ENCODE results near the gene ADAMTSL2. TPM values are rescaled to one million over a fixed set of nuclear protein-coding genes. Genes with fewer than 3 reads are reported as not detected.

The ADAMTSL2 gene
- total RNA-seq, 1 donor from 2014 or later = 1.3 TPM

GRCh38 chr9:133528001-133528875 lies 6.3 kb upstream of the ADAMTSL2 start:
- Mint-ChIP-seq H3K27me3 (ENCODE audit: unreplicated experiment) (peaks cover 12% of the 10 kb centered on the region), H3K4me1 (ENCODE audit: low read depth, unreplicated experiment) (peaks cover 34% of the 10 kb centered on the region), H3K9me3 (ENCODE audit: unreplicated experiment) (peaks cover 10% of the 10 kb centered on the region), H3K27ac (ENCODE audit: unreplicated experiment) (no peak overlapping the region), H3K36me3 (ENCODE audit: unreplicated experiment) (peaks cover 6% of the 10 kb centered on the region), H3K4me3 (ENCODE audit: unreplicated experiment) (no peak overlapping the region)
- TF ChIP-seq, protein P1, sequence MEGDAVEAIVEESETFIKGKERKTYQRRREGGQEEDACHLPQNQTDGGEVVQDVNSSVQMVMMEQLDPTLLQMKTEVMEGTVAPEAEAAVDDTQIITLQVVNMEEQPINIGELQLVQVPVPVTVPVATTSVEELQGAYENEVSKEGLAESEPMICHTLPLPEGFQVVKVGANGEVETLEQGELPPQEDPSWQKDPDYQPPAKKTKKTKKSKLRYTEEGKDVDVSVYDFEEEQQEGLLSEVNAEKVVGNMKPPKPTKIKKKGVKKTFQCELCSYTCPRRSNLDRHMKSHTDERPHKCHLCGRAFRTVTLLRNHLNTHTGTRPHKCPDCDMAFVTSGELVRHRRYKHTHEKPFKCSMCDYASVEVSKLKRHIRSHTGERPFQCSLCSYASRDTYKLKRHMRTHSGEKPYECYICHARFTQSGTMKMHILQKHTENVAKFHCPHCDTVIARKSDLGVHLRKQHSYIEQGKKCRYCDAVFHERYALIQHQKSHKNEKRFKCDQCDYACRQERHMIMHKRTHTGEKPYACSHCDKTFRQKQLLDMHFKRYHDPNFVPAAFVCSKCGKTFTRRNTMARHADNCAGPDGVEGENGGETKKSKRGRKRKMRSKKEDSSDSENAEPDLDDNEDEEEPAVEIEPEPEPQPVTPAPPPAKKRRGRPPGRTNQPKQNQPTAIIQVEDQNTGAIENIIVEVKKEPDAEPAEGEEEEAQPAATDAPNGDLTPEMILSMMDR (IDR thresholded peaks at IDR 0.05; ENCODE audit: partially characterized antibody, unreplicated experiment) = no peak
- no peak for DNase-seq

DNA sequence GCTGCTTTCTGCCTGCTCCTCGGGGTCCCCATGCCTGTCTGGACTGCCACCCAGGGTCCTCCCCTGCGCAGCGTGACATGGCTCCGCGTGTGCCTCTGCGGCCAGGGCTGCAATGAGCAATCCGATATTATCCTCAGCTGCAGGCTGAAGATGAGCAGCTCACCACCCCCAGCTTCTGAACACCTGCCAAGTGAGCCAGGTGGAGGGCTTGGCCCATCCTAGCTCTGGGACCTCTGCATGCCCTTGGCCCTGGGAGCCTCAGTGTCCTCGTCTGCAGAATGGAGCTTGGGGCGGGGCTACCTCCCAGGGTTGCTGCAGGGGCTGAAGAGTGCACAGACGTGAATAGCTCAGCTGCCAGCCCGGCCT lies 5.6 kb upstream of the ADAMTSL2 start:
- DNase-seq = no peak
- H3K36me3 Mint-ChIP-seq (ENCODE audit: unreplicated experiment) = peaks cover 1% of the 10 kb centered on the region
- peaks cover 34% of the 10 kb centered on the region for H3K4me1 Mint-ChIP-seq (ENCODE audit: low read depth, unreplicated experiment)
- H3K4me3 Mint-ChIP-seq (ENCODE audit: unreplicated experiment) = no peak overlapping the region
- H3K27me3 Mint-ChIP-seq (ENCODE audit: unreplicated experiment) = peaks cover 12% of the 10 kb centered on the region
- peaks cover 14% of the 10 kb centered on the region for H3K9me3 Mint-ChIP-seq (ENCODE audit: unreplicated experiment)
- no peak overlapping the region for H3K27ac Mint-ChIP-seq (ENCODE audit: unreplicated experiment)
- TF ChIP-seq, protein P1 (IDR thresholded peaks at IDR 0.05; ENCODE audit: partially characterized antibody, unreplicated experiment) = no peak

GRCh38 chr9:133529457-133529856 lies 5.0 kb upstream of the ADAMTSL2 start:
- Mint-ChIP-seq H3K27ac (ENCODE audit: unreplicated experiment) (no peak overlapping the region), H3K4me3 (ENCODE audit: unreplicated experiment) (no peak overlapping the region), H3K9me3 (ENCODE audit: unreplicated experiment) (peaks cover 16% of the 10 kb centered on the region), H3K27me3 (ENCODE audit: unreplicated experiment) (peaks cover 15% of the 10 kb centered on the region), H3K4me1 (ENCODE audit: low read depth, unreplicated experiment) (peaks cover 34% of the 10 kb centered on the region), H3K36me3 (ENCODE audit: unreplicated experiment) (no peaks in the 10 kb centered on the region)
- no peak for DNase-seq
- TF ChIP-seq, protein P1 (IDR thresholded peaks at IDR 0.05; ENCODE audit: partially characterized antibody, unreplicated experiment) = no peak

DNA sequence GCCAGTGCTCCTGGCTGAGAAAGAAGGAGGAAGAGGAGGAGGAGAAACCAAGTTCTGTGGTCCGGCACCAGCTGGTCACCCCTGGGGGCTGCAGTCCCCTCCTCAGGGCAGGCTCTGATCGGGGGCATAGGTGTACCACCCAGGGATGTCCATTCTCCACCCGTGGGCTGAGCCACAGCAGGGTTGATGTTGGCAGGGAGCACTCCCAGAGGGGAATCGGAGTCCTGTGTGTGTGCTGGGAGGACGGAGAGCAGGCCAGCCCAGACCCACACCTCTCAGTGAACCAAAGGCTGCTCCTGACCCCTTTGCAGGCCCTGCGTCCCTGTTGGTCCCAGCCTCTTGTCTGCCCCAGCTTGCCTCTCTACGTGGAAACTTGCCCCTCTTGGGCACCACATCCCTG lies 4.6 kb upstream of the ADAMTSL2 start:
- DNase-seq = no peak
- no peak overlapping the region for H3K27ac Mint-ChIP-seq (ENCODE audit: unreplicated experiment)
- H3K4me3 Mint-ChIP-seq (ENCODE audit: unreplicated experiment) = no peak overlapping the region
- H3K36me3 Mint-ChIP-seq (ENCODE audit: unreplicated experiment) = no peaks in the 10 kb centered on the region
- TF ChIP-seq, protein P1 (IDR thresholded peaks at IDR 0.05; ENCODE audit: partially characterized antibody, unreplicated experiment) = no peak
- H3K4me1 Mint-ChIP-seq (ENCODE audit: low read depth, unreplicated experiment) = peaks cover 34% of the 10 kb centered on the region
- H3K27me3 Mint-ChIP-seq (ENCODE audit: unreplicated experiment) = peaks cover 15% of the 10 kb centered on the region
- H3K9me3 Mint-ChIP-seq (ENCODE audit: unreplicated experiment) = peaks cover 16% of the 10 kb centered on the region

DNA sequence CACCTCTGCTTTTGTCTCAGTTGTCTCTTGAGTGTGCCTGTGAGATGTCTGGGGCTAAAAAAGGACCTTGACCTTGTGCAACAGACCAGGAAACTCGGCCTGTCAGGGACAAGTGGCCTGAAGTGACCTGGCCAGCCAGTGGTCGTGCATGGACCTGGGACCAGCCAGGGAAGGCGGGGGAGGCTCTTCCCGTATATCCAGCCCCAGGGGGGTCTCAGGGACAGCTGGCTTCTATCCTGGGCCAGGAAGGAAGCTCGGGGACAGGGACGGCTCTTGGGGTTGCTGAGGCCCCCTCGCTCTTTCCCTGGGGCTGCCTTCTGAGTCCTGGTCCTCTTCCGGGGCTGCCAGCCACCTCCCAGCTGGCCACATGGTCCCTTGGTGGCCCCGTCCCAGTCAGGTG lies 3.2 kb upstream of the ADAMTSL2 start:
- TF ChIP-seq, protein P1 (IDR thresholded peaks at IDR 0.05; ENCODE audit: partially characterized antibody, unreplicated experiment) = no peak
- Mint-ChIP-seq H3K4me1 (ENCODE audit: low read depth, unreplicated experiment) (peaks cover 31% of the 10 kb centered on the region), H3K27me3 (ENCODE audit: unreplicated experiment) (peaks cover 18% of the 10 kb centered on the region), H3K36me3 (ENCODE audit: unreplicated experiment) (no peaks in the 10 kb centered on the region), H3K4me3 (ENCODE audit: unreplicated experiment) (no peak overlapping the region), H3K27ac (ENCODE audit: unreplicated experiment) (no peak overlapping the region), H3K9me3 (ENCODE audit: unreplicated experiment) (peaks cover 12% of the 10 kb centered on the region)
- DNase-seq = no peak

Data from glutamatergic neuron (in vitro differentiated cells).